ENCODE measurements around the gene BIRC6. TPM values are rescaled to one million over a fixed set of nuclear protein-coding genes. Genes with fewer than 3 reads are reported as not detected.

The BIRC6 gene
- total RNA-seq, 1 experiment from 2014 or later, result 96.7 TPM

GRCh38 chr2:32425719-32426141 lies 68.9 kb downstream of the BIRC6 start:
- CTCF ChIA-PET, result no interaction called here
- no TSS peak for BruUV-seq (replicated peaks)
- no peak for TF ChIP-seq CTCF (IDR thresholded peaks at IDR 0.05; ENCODE audit: insufficient read depth in 1 of 2, low read depth in 1 of 2, low read length in 1 of 2, severe bottlenecking in 1 of 2, unreplicated experiment in 1 of 2)
- Mint-ChIP-seq H3K4me3 (ENCODE audit: unreplicated experiment) (no peak overlapping the region), H3K27ac (ENCODE audit: unreplicated experiment) (no peak overlapping the region), H3K9me3 (ENCODE audit: unreplicated experiment) (no peaks in the 10 kb centered on the region), H3K27me3 (ENCODE audit: insufficient read depth, unreplicated experiment) (no peaks in the 10 kb centered on the region), H3K4me1 (ENCODE audit: low read depth, unreplicated experiment) (peaks cover 30% of the 10 kb centered on the region), H3K36me3 (ENCODE audit: insufficient read depth, unreplicated experiment) (peaks cover 37% of the 10 kb centered on the region)
- POLR2A ChIA-PET, result no interaction called here
- no peak for DNase-seq
- H3K36me3 ChIP-seq (ENCODE audit: control insufficient read depth, insufficient read depth, low read length), result no peaks in the 10 kb centered on the region; the same call in 1 of the 2 replicates
- H3K27me3 ChIP-seq (replicated peaks; ENCODE audit: control insufficient read depth, insufficient read depth, low read length), result no peaks in the 10 kb centered on the region
- intact Hi-C loops (cut with micrococcal nuclease; ENCODE audit: unreplicated experiment), result no loop called here
- no peaks in the 10 kb centered on the region for H3K4me1 ChIP-seq
- no peaks in the 10 kb centered on the region for H3K9me3 ChIP-seq
- H3K4me3 ChIP-seq (ENCODE audit: low read depth, low read length), result no peak overlapping the region

DNA sequence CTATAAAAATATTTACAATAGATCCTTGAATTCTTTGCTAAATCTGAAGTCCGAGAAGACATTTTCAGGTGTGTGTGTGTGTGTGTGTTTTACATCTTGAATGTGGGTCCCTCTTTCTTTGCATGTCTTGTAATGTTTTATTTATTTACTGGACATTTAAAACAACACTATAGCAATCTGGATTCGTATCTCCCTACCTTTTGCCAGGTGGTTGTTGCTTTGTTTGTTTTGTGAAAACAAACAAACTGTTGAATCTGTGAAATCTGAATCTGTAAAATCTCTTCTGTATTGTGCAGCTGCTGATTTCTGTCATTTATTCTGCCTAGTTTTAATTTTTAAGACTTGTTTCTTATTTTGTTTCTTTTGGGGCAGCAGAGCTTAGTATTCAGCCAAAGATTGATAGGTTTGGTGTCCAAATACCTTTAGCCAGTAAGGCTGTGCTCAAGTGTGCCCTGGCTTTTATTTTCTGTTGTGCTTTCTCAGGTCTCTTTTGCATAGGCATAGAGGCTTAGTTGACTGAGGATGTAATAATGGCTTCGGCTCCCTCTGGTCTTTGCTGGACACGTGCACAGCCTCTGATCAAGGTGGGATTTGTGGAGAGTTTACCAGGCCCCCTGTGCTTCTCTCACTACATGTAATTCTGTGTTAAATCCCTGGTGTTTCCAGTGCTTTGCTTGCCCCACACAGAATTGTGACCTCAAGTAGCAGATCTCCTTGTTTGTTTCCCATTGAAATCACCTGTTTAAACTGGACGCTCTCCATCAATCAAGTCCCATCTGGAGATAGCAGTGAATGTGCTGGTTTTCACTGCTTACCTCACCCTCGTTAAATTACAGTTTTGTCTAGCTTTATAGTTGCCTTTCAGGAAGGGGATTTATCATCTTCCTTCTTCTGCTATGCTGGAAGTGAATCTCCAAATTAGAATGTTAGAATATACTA lies 71.1 kb downstream of the BIRC6 start:
- intact Hi-C loops (cut with micrococcal nuclease; ENCODE audit: unreplicated experiment), result no loop called here
- Histone ChIP-seq H3K27me3 (replicated peaks; ENCODE audit: control insufficient read depth, insufficient read depth, low read length) (no peaks in the 10 kb centered on the region), H3K4me3 (ENCODE audit: low read depth, low read length) (no peak overlapping the region), H3K9me3 (no peaks in the 10 kb centered on the region), H3K36me3 (ENCODE audit: control insufficient read depth, insufficient read depth, low read length) (no peaks in the 10 kb centered on the region; the same call in 1 of the 2 replicates), H3K4me1 (no peaks in the 10 kb centered on the region)
- POLR2A ChIA-PET, result no interaction called here
- no peak for TF ChIP-seq CTCF (IDR thresholded peaks at IDR 0.05; ENCODE audit: insufficient read depth in 1 of 2, low read depth in 1 of 2, low read length in 1 of 2, severe bottlenecking in 1 of 2, unreplicated experiment in 1 of 2)
- H3K36me3 Mint-ChIP-seq (ENCODE audit: insufficient read depth, unreplicated experiment), result peaks cover 33% of the 10 kb centered on the region
- CTCF ChIA-PET, result no interaction called here
- no peak overlapping the region for H3K4me3 Mint-ChIP-seq (ENCODE audit: unreplicated experiment)
- H3K27ac Mint-ChIP-seq (ENCODE audit: unreplicated experiment), result no peak overlapping the region
- no peaks in the 10 kb centered on the region for H3K9me3 Mint-ChIP-seq (ENCODE audit: unreplicated experiment)
- no TSS peak for BruUV-seq (replicated peaks)
- peaks cover 15% of the 10 kb centered on the region for H3K4me1 Mint-ChIP-seq (ENCODE audit: low read depth, unreplicated experiment)
- H3K27me3 Mint-ChIP-seq (ENCODE audit: insufficient read depth, unreplicated experiment), result no peaks in the 10 kb centered on the region
- DNase-seq, result no peak

DNA sequence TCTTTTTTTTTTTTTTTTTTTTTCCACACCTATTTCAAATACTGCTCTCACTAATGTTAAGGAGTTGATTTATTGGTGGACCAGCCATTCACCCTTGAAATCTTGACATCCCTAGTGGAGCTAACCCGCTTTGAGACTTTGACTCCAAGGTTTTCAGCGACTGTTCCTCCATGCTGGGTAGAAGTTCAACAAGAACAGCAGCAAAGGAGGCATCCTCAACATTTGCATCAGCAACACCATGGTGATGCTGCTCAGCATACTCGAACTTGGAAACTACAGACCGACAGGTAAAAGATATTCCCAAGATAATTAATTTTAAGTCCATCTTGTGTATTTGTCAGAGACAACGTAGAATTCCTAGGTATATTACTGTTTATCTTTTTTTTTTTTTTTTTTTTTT lies 74.0 kb downstream of the BIRC6 start:
- Histone ChIP-seq H3K27me3 (replicated peaks; ENCODE audit: control insufficient read depth, insufficient read depth, low read length) (no peaks in the 10 kb centered on the region), H3K4me1 (no peaks in the 10 kb centered on the region), H3K9me3 (no peaks in the 10 kb centered on the region), H3K4me3 (ENCODE audit: low read depth, low read length) (no peak overlapping the region), H3K36me3 (ENCODE audit: control insufficient read depth, insufficient read depth, low read length) (no peaks in the 10 kb centered on the region; the same call in 1 of the 2 replicates)
- intact Hi-C loops (cut with micrococcal nuclease; ENCODE audit: unreplicated experiment), result no loop called here
- Mint-ChIP-seq H3K4me1 (ENCODE audit: low read depth, unreplicated experiment) (peaks cover 9% of the 10 kb centered on the region), H3K9me3 (ENCODE audit: unreplicated experiment) (no peaks in the 10 kb centered on the region), H3K27me3 (ENCODE audit: insufficient read depth, unreplicated experiment) (no peaks in the 10 kb centered on the region), H3K4me3 (ENCODE audit: unreplicated experiment) (no peak overlapping the region), H3K27ac (ENCODE audit: unreplicated experiment) (no peak overlapping the region), H3K36me3 (ENCODE audit: insufficient read depth, unreplicated experiment) (peaks cover 26% of the 10 kb centered on the region)
- no TSS peak for BruUV-seq (replicated peaks)
- no peak for DNase-seq
- TF ChIP-seq CTCF (IDR thresholded peaks at IDR 0.05; ENCODE audit: insufficient read depth in 1 of 2, low read depth in 1 of 2, low read length in 1 of 2, severe bottlenecking in 1 of 2, unreplicated experiment in 1 of 2), result no peak
- ChIA-PET POLR2A (no interaction called here), CTCF (no interaction called here)

Measured in Caco-2 (cell line).